Measurements from ENCODE around the gene PHRF1.
A peak's percentile ranks its signal among the peaks of the same experiment; 100 is the strongest.

The PHRF1 gene

GRCh38 chr11:612961-613300, 36.7 kb downstream of the PHRF1 start:
- Histone ChIP-seq H3K56ac (ENCODE audit: low read length) (no peak overlapping the region), H2BK120ac (ENCODE audit: low read depth, low read length) (no peak overlapping the region), H3K18ac (ENCODE audit: low read length) (no peak overlapping the region), H3K79me2 (ENCODE audit: control insufficient read depth, insufficient read depth, low read length) (no peaks in the 10 kb centered on the region), H3K4me1 (ENCODE audit: control insufficient read depth, low read depth, low read length) (no peaks in the 10 kb centered on the region), H4K8ac (ENCODE audit: low read depth, low read length) (no peak overlapping the region), H3K79me1 (ENCODE audit: low read length) (peaks cover 2% of the 10 kb centered on the region), H3K27me3 (ENCODE audit: insufficient read depth, low read length, poor library complexity) (no peaks in the 10 kb centered on the region), H3K4me2 (ENCODE audit: low read length) (no peak overlapping the region), H3K4ac (ENCODE audit: low read depth, low read length) (no peak overlapping the region), H2AK5ac (ENCODE audit: low read length) (no peak overlapping the region), H4K5ac (ENCODE audit: low read length) (no peak overlapping the region), H3K9ac (ENCODE audit: low read length) (no peak overlapping the region), H2BK5ac (ENCODE audit: low read length) (no peak overlapping the region), H3K23ac (ENCODE audit: low read length) (no peak overlapping the region), H3K4me3 (ENCODE audit: low read length) (no peak overlapping the region), H2BK15ac (replicated peaks; ENCODE audit: low read depth) (no peak overlapping the region), H3K36me3 (ENCODE audit: control insufficient read depth, insufficient read depth, low read length) (peaks cover 6% of the 10 kb centered on the region), H3K27ac (ENCODE audit: low read depth, low read length) (no peak overlapping the region)
- DNase-seq, result no peak
- WGBS (ENCODE audit: extremely low coverage, insufficient coverage, low lambda C conversion rate), result no CpG with 5 or more reads among the region's 10 CpGs

GRCh38 chr11:613369-613968, 37.2 kb downstream of the PHRF1 start:
- H3K4me1 ChIP-seq (ENCODE audit: control insufficient read depth, low read depth, low read length), result no peaks in the 10 kb centered on the region
- peak; percentile 85 for DNase-seq
- no CpG with 5 or more reads among the region's 36 CpGs for WGBS (ENCODE audit: extremely low coverage, insufficient coverage, low lambda C conversion rate)

GRCh38 chr11:614021-614622, 37.9 kb downstream of the PHRF1 start:
- H2BK15ac ChIP-seq (replicated peaks; ENCODE audit: low read depth), result no peak overlapping the region
- no peak overlapping the region for H3K27ac ChIP-seq (ENCODE audit: low read depth, low read length)
- no peak overlapping the region for H2BK120ac ChIP-seq (ENCODE audit: low read depth, low read length)
- H3K36me3 ChIP-seq (ENCODE audit: control insufficient read depth, insufficient read depth, low read length), result peaks cover 3% of the 10 kb centered on the region
- H3K79me1 ChIP-seq (ENCODE audit: low read length), result peaks cover 2% of the 10 kb centered on the region
- WGBS (ENCODE audit: extremely low coverage, insufficient coverage, low lambda C conversion rate), result no CpG with 5 or more reads among the region's 14 CpGs
- H3K18ac ChIP-seq (ENCODE audit: low read length), result no peak overlapping the region
- H4K8ac ChIP-seq (ENCODE audit: low read depth, low read length), result no peak overlapping the region
- H3K4me3 ChIP-seq (ENCODE audit: low read length), result no peak overlapping the region
- no peak overlapping the region for H3K23ac ChIP-seq (ENCODE audit: low read length)
- H3K4me2 ChIP-seq (ENCODE audit: low read length), result no peak overlapping the region
- no peak overlapping the region for H2BK5ac ChIP-seq (ENCODE audit: low read length)
- H3K27me3 ChIP-seq (ENCODE audit: insufficient read depth, low read length, poor library complexity), result no peaks in the 10 kb centered on the region
- H3K9ac ChIP-seq (ENCODE audit: low read length), result no peak overlapping the region
- H3K56ac ChIP-seq (ENCODE audit: low read length), result no peak overlapping the region
- no peak overlapping the region for H3K4ac ChIP-seq (ENCODE audit: low read depth, low read length)
- no peak overlapping the region for H2AK5ac ChIP-seq (ENCODE audit: low read length)
- no peaks in the 10 kb centered on the region for H3K79me2 ChIP-seq (ENCODE audit: control insufficient read depth, insufficient read depth, low read length)
- H3K4me1 ChIP-seq (ENCODE audit: control insufficient read depth, low read depth, low read length), result no peaks in the 10 kb centered on the region
- DNase-seq, result no peak
- H4K5ac ChIP-seq (ENCODE audit: low read length), result no peak overlapping the region

More at GRCh38 chr11:613369-613968, 37.2 kb downstream of the PHRF1 start:
- Histone ChIP-seq H2BK120ac (ENCODE audit: low read depth, low read length) (no peak overlapping the region), H3K36me3 (ENCODE audit: control insufficient read depth, insufficient read depth, low read length) (peaks cover 3% of the 10 kb centered on the region), H3K4ac (ENCODE audit: low read depth, low read length) (no peak overlapping the region), H2AK5ac (ENCODE audit: low read length) (no peak overlapping the region), H3K56ac (ENCODE audit: low read length) (no peak overlapping the region), H3K27ac (ENCODE audit: low read depth, low read length) (no peak overlapping the region), H4K5ac (ENCODE audit: low read length) (no peak overlapping the region), H3K9ac (ENCODE audit: low read length) (no peak overlapping the region), H3K79me1 (ENCODE audit: low read length) (peaks cover 2% of the 10 kb centered on the region), H2BK15ac (replicated peaks; ENCODE audit: low read depth) (no peak overlapping the region), H3K27me3 (ENCODE audit: insufficient read depth, low read length, poor library complexity) (no peaks in the 10 kb centered on the region), H3K4me2 (ENCODE audit: low read length) (no peak overlapping the region), H3K23ac (ENCODE audit: low read length) (no peak overlapping the region), H2BK5ac (ENCODE audit: low read length) (no peak overlapping the region), H3K4me3 (ENCODE audit: low read length) (no peak overlapping the region), H4K8ac (ENCODE audit: low read depth, low read length) (no peak overlapping the region), H3K79me2 (ENCODE audit: control insufficient read depth, insufficient read depth, low read length) (no peaks in the 10 kb centered on the region), H3K18ac (ENCODE audit: low read length) (no peak overlapping the region)

- no peak overlapping the region for H2AK5ac ChIP-seq (ENCODE audit: low read length)
- peak overlapping the region; percentile 88 for H3K9ac ChIP-seq (ENCODE audit: low read length)
- no peak overlapping the region for H3K4ac ChIP-seq (ENCODE audit: low read depth, low read length)
- H3K56ac ChIP-seq (ENCODE audit: low read length), result peak overlapping the region; percentile 94
- no peak overlapping the region for H3K18ac ChIP-seq (ENCODE audit: low read length)
- no peaks in the 10 kb centered on the region for H3K4me1 ChIP-seq (ENCODE audit: control insufficient read depth, low read depth, low read length)
- no peak overlapping the region for H2BK120ac ChIP-seq (ENCODE audit: low read depth, low read length)
- peak overlapping the region; percentile 69 for H3K4me3 ChIP-seq (ENCODE audit: low read length)
- no peak overlapping the region for H2BK15ac ChIP-seq (replicated peaks; ENCODE audit: low read depth)
- H3K36me3 ChIP-seq (ENCODE audit: control insufficient read depth, insufficient read depth, low read length), result peaks cover 1% of the 10 kb centered on the region
- peaks cover 2% of the 10 kb centered on the region for H3K79me1 ChIP-seq (ENCODE audit: low read length)
- no peak overlapping the region for H2BK5ac ChIP-seq (ENCODE audit: low read length)
- H3K79me2 ChIP-seq (ENCODE audit: control insufficient read depth, insufficient read depth, low read length), result no peaks in the 10 kb centered on the region
- no peaks in the 10 kb centered on the region for H3K27me3 ChIP-seq (ENCODE audit: insufficient read depth, low read length, poor library complexity)
- WGBS (ENCODE audit: extremely low coverage, insufficient coverage, low lambda C conversion rate), result no CpG with 5 or more reads among the region's 68 CpGs
- no peak for DNase-seq
- H3K27ac ChIP-seq (ENCODE audit: low read depth, low read length), result peak overlapping the region; percentile 2
- H4K8ac ChIP-seq (ENCODE audit: low read depth, low read length), result no peak overlapping the region
- peak overlapping the region; percentile 45 for H3K23ac ChIP-seq (ENCODE audit: low read length)
- H4K5ac ChIP-seq (ENCODE audit: low read length), result no peak overlapping the region
- H3K4me2 ChIP-seq (ENCODE audit: low read length), result peak overlapping the region; percentile 80
Measured at GRCh38 chr11:614623-615503, 38.6 kb downstream of the PHRF1 start.

GRCh38 chr11:615504-616319, 39.4 kb downstream of the PHRF1 start, which contains the start of gene IRF7:
TSS of gene IRF7 (minus strand) at chr11:615950. CDS start at chr11:615364, 586 bp downstream.
- H3K79me1 ChIP-seq (ENCODE audit: low read length), result peaks cover 2% of the 10 kb centered on the region
- H3K4me1 ChIP-seq (ENCODE audit: control insufficient read depth, low read depth, low read length), result no peaks in the 10 kb centered on the region
- H3K79me2 ChIP-seq (ENCODE audit: control insufficient read depth, insufficient read depth, low read length), result no peaks in the 10 kb centered on the region
- H2BK15ac ChIP-seq (replicated peaks; ENCODE audit: low read depth), result no peak within 1 kb of the TSS
- no peak within 1 kb of the TSS for H4K5ac ChIP-seq (ENCODE audit: low read length)
- H3K4me3 ChIP-seq (ENCODE audit: low read length), result peak within 1 kb of the TSS; percentile 69
- DNase-seq, result peak; percentile 92
- H4K8ac ChIP-seq (ENCODE audit: low read depth, low read length), result no peak within 1 kb of the TSS
- H3K9ac ChIP-seq (ENCODE audit: low read length), result peak within 1 kb of the TSS; percentile 88
- peak within 1 kb of the TSS; percentile 80 for H3K4me2 ChIP-seq (ENCODE audit: low read length)
- H3K27ac ChIP-seq (ENCODE audit: low read depth, low read length), result peak within 1 kb of the TSS; percentile 61
- H3K56ac ChIP-seq (ENCODE audit: low read length), result peak within 1 kb of the TSS; percentile 94
- H2BK5ac ChIP-seq (ENCODE audit: low read length), result no peak within 1 kb of the TSS
- H3K4ac ChIP-seq (ENCODE audit: low read depth, low read length), result no peak within 1 kb of the TSS
- H3K23ac ChIP-seq (ENCODE audit: low read length), result peak within 1 kb of the TSS; percentile 45
- no peak within 1 kb of the TSS for H2AK5ac ChIP-seq (ENCODE audit: low read length)
- no CpG with 5 or more reads among the region's 66 CpGs for whole genome bisulfite sequencing (ENCODE audit: extremely low coverage, insufficient coverage, low lambda C conversion rate)
- no peak within 1 kb of the TSS for H2BK120ac ChIP-seq (ENCODE audit: low read depth, low read length)
- H3K18ac ChIP-seq (ENCODE audit: low read length), result peak within 1 kb of the TSS; percentile 61
- peaks cover 1% of the 10 kb centered on the region for H3K36me3 ChIP-seq (ENCODE audit: control insufficient read depth, insufficient read depth, low read length)
- H3K27me3 ChIP-seq (ENCODE audit: insufficient read depth, low read length, poor library complexity), result no peaks in the 10 kb centered on the region
